Measurements from ENCODE around the gene EPHB1.
"Not testable (repeated sequence)": the region's sequence is repeated elsewhere in the genome, so short reads cannot be mapped to it uniquely, and the experiment has no call there.

EPHB1 gene

DNA sequence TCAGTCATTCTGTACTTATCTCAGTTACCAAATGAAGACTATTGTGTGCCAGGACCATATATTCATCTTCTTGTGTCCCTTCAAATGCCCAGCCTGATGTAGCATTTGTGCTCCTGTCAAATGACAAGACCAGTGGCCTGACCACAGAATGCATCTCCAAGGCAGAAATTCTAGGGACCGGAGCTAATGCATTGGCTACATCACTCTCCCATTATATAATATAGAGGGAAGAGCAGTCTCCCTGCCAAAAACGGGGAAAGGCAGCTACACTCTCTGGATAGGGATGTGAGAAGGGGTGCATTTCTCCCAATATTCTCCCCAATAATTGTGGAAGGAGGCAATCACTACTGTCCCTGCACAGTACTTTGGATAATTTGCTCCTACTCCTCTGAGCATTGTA is 312.0 kb downstream of the EPHB1 start:
- no peak overlapping the region for H3K4me3 ChIP-seq (replicated peaks; ENCODE audit: low read depth, low read length)
- TF ChIP-seq CTCF (IDR thresholded peaks at IDR 0.05; ENCODE audit: low read depth, low read length, missing control alignments): no peak
- no peak for DNase-seq (ENCODE audit: extremely low read depth, low read depth)

DNA sequence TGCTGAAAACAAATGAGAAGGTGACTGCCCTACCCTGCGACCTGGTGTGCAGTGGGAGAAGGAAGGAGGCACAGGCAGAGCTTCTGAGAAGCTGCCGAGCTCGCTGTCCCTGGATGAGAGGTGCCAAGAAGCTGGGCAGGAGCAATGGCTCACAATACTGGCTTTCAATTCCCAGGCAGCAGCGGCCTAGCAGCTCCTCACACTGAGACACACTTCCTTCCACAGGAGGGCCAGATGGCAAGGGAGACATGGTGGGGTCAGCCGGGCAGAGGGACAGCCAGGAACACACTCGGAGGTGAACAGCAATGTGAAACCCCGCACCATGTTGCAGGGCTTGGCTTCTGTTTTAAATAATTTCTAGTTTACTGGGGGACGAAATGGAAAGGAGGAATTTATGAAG is 314.6 kb downstream of the EPHB1 start:
- DNase-seq (ENCODE audit: extremely low read depth, low read depth): no peak
- no peak for TF ChIP-seq CTCF (IDR thresholded peaks at IDR 0.05; ENCODE audit: low read depth, low read length, missing control alignments)
- no peak overlapping the region for H3K4me3 ChIP-seq (replicated peaks; ENCODE audit: low read depth, low read length)

DNA sequence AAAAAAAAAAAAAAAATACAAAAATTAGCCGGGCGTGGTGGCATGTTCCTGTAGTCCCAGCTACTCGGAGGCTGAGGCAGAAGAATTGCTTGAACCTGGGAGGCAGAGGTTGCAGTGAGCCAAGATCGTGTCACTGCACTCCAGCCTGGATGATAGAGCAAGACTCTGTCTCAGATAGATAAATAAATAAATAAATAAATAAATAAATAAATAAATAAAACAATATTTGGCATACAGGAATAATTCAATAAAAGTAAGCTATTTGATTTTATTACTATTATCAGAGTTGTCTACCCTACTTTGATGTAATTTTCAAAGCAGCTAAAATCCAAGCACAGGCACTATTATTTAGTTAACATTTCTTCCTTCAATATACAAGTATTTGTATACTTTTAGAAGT is 319.5 kb downstream of the EPHB1 start:
- not testable (repeated sequence) for DNase-seq (ENCODE audit: extremely low read depth, low read depth); H3K4me3 ChIP-seq (replicated peaks; ENCODE audit: low read depth, low read length)

DNA sequence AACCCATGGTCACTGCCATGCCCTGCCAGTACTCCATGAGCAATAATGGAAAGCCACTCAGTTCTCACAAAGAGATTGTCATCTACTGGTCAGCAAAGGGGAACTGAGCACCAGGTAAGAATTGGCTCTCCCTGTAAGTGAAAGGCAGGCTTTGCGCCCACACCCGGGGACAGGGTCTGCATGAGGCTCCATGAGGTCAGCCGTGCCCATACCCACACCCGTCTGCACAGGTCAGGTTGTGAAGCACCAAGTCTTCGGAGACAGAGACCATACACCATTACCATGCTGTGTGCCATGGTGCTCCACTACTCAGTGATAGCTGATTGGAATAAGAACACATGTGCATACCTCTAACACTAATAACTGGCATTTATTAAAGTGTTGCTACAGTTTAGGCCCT is 322.9 kb downstream of the EPHB1 start:
- no peak for DNase-seq (ENCODE audit: extremely low read depth, low read depth)
- no peak overlapping the region for H3K4me3 ChIP-seq (replicated peaks; ENCODE audit: low read depth, low read length)

DNA sequence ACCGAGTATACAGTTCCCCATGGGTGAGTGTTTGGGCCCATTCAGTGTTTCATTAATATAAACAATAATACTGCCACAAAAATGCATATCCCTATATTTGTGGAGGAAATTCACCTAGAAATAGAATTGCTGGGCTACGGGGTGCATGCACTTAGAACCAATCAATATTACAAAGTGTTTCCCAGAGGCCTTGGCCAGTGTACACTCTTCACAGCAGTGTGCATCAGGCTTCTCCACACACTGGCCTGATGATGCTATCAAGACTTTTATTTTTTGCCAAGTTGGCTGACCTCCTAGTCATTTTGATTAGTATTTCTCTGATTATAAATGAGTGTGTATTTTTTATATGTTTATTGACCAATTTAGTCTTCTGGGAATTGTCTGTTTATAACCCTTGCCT is 323.7 kb downstream of the EPHB1 start:
- no peak for DNase-seq (ENCODE audit: extremely low read depth, low read depth)
- TF ChIP-seq CTCF (IDR thresholded peaks at IDR 0.05; ENCODE audit: low read depth, low read length, missing control alignments): no peak
- H3K4me3 ChIP-seq (replicated peaks; ENCODE audit: low read depth, low read length): no peak overlapping the region

More for the DNA sequence above, 322.9 kb downstream of the EPHB1 start:
- no peak for TF ChIP-seq CTCF (IDR thresholded peaks at IDR 0.05; ENCODE audit: low read depth, low read length, missing control alignments)

DNA sequence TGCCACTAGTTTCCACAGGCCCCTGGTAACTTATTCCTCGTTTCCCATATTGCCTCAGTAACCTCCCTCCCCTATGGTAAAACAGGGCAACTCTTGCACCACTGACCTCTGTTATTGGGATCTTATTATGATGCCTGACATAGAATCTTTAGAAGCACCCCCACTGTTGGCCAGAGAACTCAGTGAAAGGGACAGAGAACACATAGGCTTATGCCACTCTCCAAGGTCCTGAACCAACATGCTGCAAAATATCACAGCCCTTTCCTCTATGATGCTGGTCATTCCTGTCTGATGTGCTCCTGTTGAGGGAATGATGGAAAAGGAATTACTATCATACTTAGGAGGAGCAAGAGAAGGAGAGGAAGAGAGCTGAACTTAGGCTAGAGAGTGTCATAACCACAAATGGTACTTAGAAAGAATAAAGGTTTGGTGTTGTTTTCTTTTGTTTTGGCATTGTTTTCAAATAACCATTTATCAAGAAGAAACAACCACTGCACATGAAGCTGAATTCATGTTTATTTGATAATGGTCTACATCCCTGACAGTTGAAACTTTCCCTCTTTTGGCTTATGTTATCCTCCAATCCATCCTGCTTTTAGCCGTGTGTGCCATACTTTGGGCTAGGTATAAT is 330.2 kb downstream of the EPHB1 start:
- peak; percentile 6 for DNase-seq (ENCODE audit: extremely low read depth, low read depth)
- H3K4me3 ChIP-seq (replicated peaks; ENCODE audit: low read depth, low read length): no peak overlapping the region
- no peak for TF ChIP-seq CTCF (IDR thresholded peaks at IDR 0.05; ENCODE audit: low read depth, low read length, missing control alignments)

GRCh38 chr3:135127946-135128470 is 332.9 kb downstream of the EPHB1 start:
- TF ChIP-seq CTCF (IDR thresholded peaks at IDR 0.05; ENCODE audit: low read depth, low read length, missing control alignments): no peak
- no peak for DNase-seq (ENCODE audit: extremely low read depth, low read depth)
- no peak overlapping the region for H3K4me3 ChIP-seq (replicated peaks; ENCODE audit: low read depth, low read length)
